Measurements from ENCODE around the gene SUGCT.

The SUGCT gene

GRCh38 chr7:40329601-40330153, 194.9 kb downstream of the SUGCT start:
- no peak overlapping the region for H3K4me3 ChIP-seq (ENCODE audit: low read depth, low read length)
- DNase-seq (ENCODE audit: low read depth), result peak; percentile 57
- peak; percentile 52 for TF ChIP-seq CTCF (IDR thresholded peaks at IDR 0.05; ENCODE audit: low read depth, low read length, missing control alignments)
- in situ Hi-C loops (cut with HindIII; ENCODE audit: low sequenced_read_pairs), result no loop called here

- TF ChIP-seq CTCF (IDR thresholded peaks at IDR 0.05; ENCODE audit: low read depth, low read length, missing control alignments), result no peak
- no peak overlapping the region for H3K4me3 ChIP-seq (ENCODE audit: low read depth, low read length)
- in situ Hi-C loops (cut with HindIII; ENCODE audit: low sequenced_read_pairs), result no loop called here
- DNase-seq (ENCODE audit: low read depth), result no peak
Measured at GRCh38 chr7:40330408-40330807, 195.6 kb downstream of the SUGCT start.

GRCh38 chr7:40331915-40332314, 197.1 kb downstream of the SUGCT start:
- TF ChIP-seq CTCF (IDR thresholded peaks at IDR 0.05; ENCODE audit: low read depth, low read length, missing control alignments), result no peak
- in situ Hi-C loops (cut with HindIII; ENCODE audit: low sequenced_read_pairs), result no loop called here
- DNase-seq (ENCODE audit: low read depth), result no peak
- no peak overlapping the region for H3K4me3 ChIP-seq (ENCODE audit: low read depth, low read length)

- in situ Hi-C loops (cut with HindIII; ENCODE audit: low sequenced_read_pairs), result no loop called here
- TF ChIP-seq CTCF (IDR thresholded peaks at IDR 0.05; ENCODE audit: low read depth, low read length, missing control alignments), result no peak
- no peak for DNase-seq (ENCODE audit: low read depth)
- no peak overlapping the region for H3K4me3 ChIP-seq (ENCODE audit: low read depth, low read length)
Measured at GRCh38 chr7:40332516-40332915, 197.7 kb downstream of the SUGCT start.

- in situ Hi-C loops (cut with HindIII; ENCODE audit: low sequenced_read_pairs), result no loop called here
- DNase-seq (ENCODE audit: low read depth), result no peak
- H3K4me3 ChIP-seq (ENCODE audit: low read depth, low read length), result no peak overlapping the region
Measured at GRCh38 chr7:40341836-40342235, 207.0 kb downstream of the SUGCT start.

GRCh38 chr7:40346554-40346953, 211.7 kb downstream of the SUGCT start:
- TF ChIP-seq CTCF (IDR thresholded peaks at IDR 0.05; ENCODE audit: low read depth, low read length, missing control alignments), result no peak
- H3K4me3 ChIP-seq (ENCODE audit: low read depth, low read length), result no peak overlapping the region
- in situ Hi-C loops (cut with HindIII; ENCODE audit: low sequenced_read_pairs), result no loop called here

More at GRCh38 chr7:40341836-40342235, 207.0 kb downstream of the SUGCT start:
- TF ChIP-seq CTCF (IDR thresholded peaks at IDR 0.05; ENCODE audit: low read depth, low read length, missing control alignments), result no peak

More at GRCh38 chr7:40346554-40346953, 211.7 kb downstream of the SUGCT start:
- no peak for DNase-seq (ENCODE audit: low read depth)

Measured in astrocyte of the cerebellum (primary cell).